ENCODE results near the gene ORAI2. TPM values are rescaled to one million over a fixed set of nuclear protein-coding genes. Genes with fewer than 3 reads are reported as not detected.

The ORAI2 gene
- total and polyA plus RNA-seq, 8 donors: 0.58 to 44.3 (median 8.0) TPM; not detected in 1

DNA sequence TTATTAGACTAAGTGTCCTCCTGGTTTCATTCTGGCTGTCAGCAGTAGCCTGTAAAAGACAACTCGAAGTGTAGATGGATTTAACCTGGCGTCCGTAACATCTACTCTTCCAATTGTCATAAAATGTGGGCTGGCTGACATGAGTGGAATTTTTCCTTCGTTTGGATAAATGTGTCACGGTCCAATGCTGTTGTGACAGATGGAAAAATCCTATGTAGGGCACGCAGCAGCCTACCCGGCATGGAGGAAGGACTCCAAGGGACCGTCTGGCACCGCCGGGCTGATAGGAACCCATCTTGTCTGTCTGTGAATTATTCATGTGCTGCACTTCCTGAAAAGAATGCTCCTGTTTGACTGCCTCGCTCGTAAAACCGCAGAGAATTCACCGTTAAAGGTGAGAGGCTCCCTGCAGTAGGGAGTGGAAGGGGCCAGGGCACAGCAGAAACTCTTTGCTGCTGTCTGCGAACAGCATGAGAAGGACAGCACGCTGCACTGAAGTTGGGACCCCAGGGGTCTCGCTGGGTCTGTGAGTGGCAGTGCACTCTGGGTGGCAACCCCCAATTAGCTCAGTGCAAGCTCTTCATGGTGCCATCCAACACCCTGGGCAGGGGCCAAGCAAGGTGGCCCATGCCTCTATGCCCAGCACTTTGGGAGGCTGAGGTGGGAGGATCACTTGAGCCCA is 1.6 kb upstream of the ORAI2 start:
- H3K27me3 ChIP-seq: no peaks in the 10 kb centered on the region
- H3K27ac ChIP-seq: peak overlapping the region; percentile 38 to 88 (median 58)
- DNase-seq: peak in 1 of 2 donors; percentile 57
- H3K36me3 ChIP-seq: peaks cover 1 to 15% (median 10%) of the 10 kb centered on the region in 4 donors
- H3K4me1 ChIP-seq: peaks cover 11 to 57% (median 32%) of the 10 kb centered on the region in 4 donors
- H3K9me3 ChIP-seq: no peaks in the 10 kb centered on the region
- intact Hi-C loops (cut with DNase I; ENCODE audit: low total_unique reads): no loop called here
- H3K4me3 ChIP-seq: no peak overlapping the region
- TF ChIP-seq EP300 (IDR thresholded peaks at IDR 0.05) (no peak), POLR2AphosphoS5 (IDR thresholded peaks at IDR 0.05) (no peak), POLR2A (IDR thresholded peaks at IDR 0.05) (no peak)
- TF ChIP-seq, protein P1, sequence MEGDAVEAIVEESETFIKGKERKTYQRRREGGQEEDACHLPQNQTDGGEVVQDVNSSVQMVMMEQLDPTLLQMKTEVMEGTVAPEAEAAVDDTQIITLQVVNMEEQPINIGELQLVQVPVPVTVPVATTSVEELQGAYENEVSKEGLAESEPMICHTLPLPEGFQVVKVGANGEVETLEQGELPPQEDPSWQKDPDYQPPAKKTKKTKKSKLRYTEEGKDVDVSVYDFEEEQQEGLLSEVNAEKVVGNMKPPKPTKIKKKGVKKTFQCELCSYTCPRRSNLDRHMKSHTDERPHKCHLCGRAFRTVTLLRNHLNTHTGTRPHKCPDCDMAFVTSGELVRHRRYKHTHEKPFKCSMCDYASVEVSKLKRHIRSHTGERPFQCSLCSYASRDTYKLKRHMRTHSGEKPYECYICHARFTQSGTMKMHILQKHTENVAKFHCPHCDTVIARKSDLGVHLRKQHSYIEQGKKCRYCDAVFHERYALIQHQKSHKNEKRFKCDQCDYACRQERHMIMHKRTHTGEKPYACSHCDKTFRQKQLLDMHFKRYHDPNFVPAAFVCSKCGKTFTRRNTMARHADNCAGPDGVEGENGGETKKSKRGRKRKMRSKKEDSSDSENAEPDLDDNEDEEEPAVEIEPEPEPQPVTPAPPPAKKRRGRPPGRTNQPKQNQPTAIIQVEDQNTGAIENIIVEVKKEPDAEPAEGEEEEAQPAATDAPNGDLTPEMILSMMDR (IDR thresholded peaks at IDR 0.05): no peak
- 40 to 55% (median 44%) methylated on average over 17 of the region's 17 CpGs for WGBS, 5 donors

- Histone ChIP-seq H3K36me3 (peaks cover 0 to 12% (median 8%) of the 10 kb centered on the region in 4 donors), H3K9me3 (no peaks in the 10 kb centered on the region), H3K4me1 (peaks cover 11 to 49% (median 32%) of the 10 kb centered on the region in 4 donors), H3K27me3 (no peaks in the 10 kb centered on the region), H3K27ac (peak overlapping the region; percentile 73 to 88 (median 84)), H3K4me3 (peak overlapping the region; percentile 80 to 99 (median 84))
- intact Hi-C loops (cut with DNase I; ENCODE audit: low total_unique reads): no loop called here
- 19 to 26% (median 25%) methylated on average over 25 to 27 of the region's 27 CpGs for WGBS, 5 donors
- TF ChIP-seq POLR2A (IDR thresholded peaks at IDR 0.05) (no peak), EP300 (IDR thresholded peaks at IDR 0.05) (no peak), POLR2AphosphoS5 (IDR thresholded peaks at IDR 0.05) (no peak)
- TF ChIP-seq, protein P1 (IDR thresholded peaks at IDR 0.05): no peak
- no peak for DNase-seq
Measured at GRCh38 chr7:102432442-102433218, 745 bp upstream of the ORAI2 start.

GRCh38 chr7:102434039-102434486 is 688 bp downstream of the ORAI2 start:
- intact Hi-C loops (cut with DNase I; ENCODE audit: low total_unique reads): no loop called here
- TF ChIP-seq, protein P1 (IDR thresholded peaks at IDR 0.05): no peak
- TF ChIP-seq POLR2A (IDR thresholded peaks at IDR 0.05): no peak
- no peak for TF ChIP-seq EP300 (IDR thresholded peaks at IDR 0.05)
- TF ChIP-seq POLR2AphosphoS5 (IDR thresholded peaks at IDR 0.05): no peak
- H3K27me3 ChIP-seq: no peaks in the 10 kb centered on the region

DNA sequence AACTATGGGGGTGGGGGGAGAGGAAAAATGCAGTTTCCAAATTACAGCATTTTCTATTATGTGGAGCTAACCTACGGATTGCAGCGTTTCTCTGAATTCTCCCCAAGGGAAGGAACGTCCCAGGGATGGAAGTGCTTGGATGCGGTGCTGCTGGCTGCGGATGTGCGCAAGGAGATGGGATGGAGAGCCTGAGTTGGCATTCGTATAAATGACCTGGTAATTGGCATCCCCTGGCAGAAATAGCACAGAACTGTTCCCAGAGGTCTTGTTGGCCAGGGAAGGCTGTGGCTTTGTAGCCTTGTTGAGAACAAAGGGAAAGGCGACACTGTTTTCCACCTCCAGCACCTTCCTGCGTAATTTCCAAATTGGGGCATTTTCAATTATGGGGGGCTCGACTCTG is 2.7 kb downstream of the ORAI2 start:
- TF ChIP-seq, protein P1 (IDR thresholded peaks at IDR 0.05): no peak
- TF ChIP-seq POLR2AphosphoS5 (IDR thresholded peaks at IDR 0.05): no peak
- TF ChIP-seq EP300 (IDR thresholded peaks at IDR 0.05): no peak
- no peak for TF ChIP-seq POLR2A (IDR thresholded peaks at IDR 0.05)
- H3K27me3 ChIP-seq: no peaks in the 10 kb centered on the region
- intact Hi-C loops (cut with DNase I; ENCODE audit: low total_unique reads): no loop called here
- no peak overlapping the region for H3K27ac ChIP-seq
- 91 to 95% (median 94%) methylated on average over 10 of the region's 10 CpGs for WGBS, 5 donors
- H3K4me1 ChIP-seq: peaks cover 11 to 45% (median 32%) of the 10 kb centered on the region in 4 donors
- no peaks in the 10 kb centered on the region for H3K9me3 ChIP-seq
- no peak overlapping the region for H3K4me3 ChIP-seq
- no peak for DNase-seq
- peaks cover 0 to 29% (median 24%) of the 10 kb centered on the region in 4 donors for H3K36me3 ChIP-seq

More at GRCh38 chr7:102434039-102434486, 688 bp downstream of the ORAI2 start:
- no peaks in the 10 kb centered on the region for H3K9me3 ChIP-seq
- peak overlapping the region; percentile 80 to 99 (median 84) for H3K4me3 ChIP-seq
- peak overlapping the region in 4 of 5 donors; percentile 55 to 88 (median 84) for H3K27ac ChIP-seq
- H3K36me3 ChIP-seq: peaks cover 0 to 18% (median 14%) of the 10 kb centered on the region in 4 donors
- peak in 1 of 2 donors; percentile 35 for DNase-seq
- 29 to 36% (median 33%) methylated on average over 9 of the region's 9 CpGs for WGBS, 5 donors
- peaks cover 11 to 47% (median 32%) of the 10 kb centered on the region in 4 donors for H3K4me1 ChIP-seq

All from stomach (tissue), 9 donors.